Liver (tissue), 9 donors: ENCODE results near the gene B4GALNT3. TPM values are rescaled to one million over a fixed set of nuclear protein-coding genes. Genes with fewer than 3 reads are reported as not detected.

Source experiments
- DNase-seq: peaks from one replicate; pipeline ENCODE4 v3.0.0-alpha.2; 2017; ENCODE audit warnings: low spot score
- H3K27ac ChIP-seq, 2 donors: one replicate each; pipeline ENCODE4 v1.7.0; 2013; ENCODE audit warnings: inconsistent platforms in 2 of 2, low read length in 2 of 2, control low read depth in 1 of 2, low read depth in 1 of 2, mild to moderate bottlenecking in 1 of 2
- H3K27me3 ChIP-seq, 4 donors: one replicate each; pipeline versions ENCODE4 v1.6.1 to v1.7.0; 2013; ENCODE audit warnings: low read length in 3 of 4, inconsistent platforms in 1 of 4, mild to moderate bottlenecking in 1 of 4, moderate library complexity in 1 of 4; ENCODE audit not compliant: control insufficient read depth in 4 of 4, insufficient read depth in 4 of 4
- H3K36me3 ChIP-seq, 4 donors: one replicate each; pipeline versions ENCODE4 v1.6.1 to v1.7.0; 2013; ENCODE audit warnings: low read length in 3 of 4, mild to moderate bottlenecking in 3 of 4, low read depth in 1 of 4, moderate library complexity in 1 of 4; ENCODE audit not compliant: control insufficient read depth in 4 of 4, insufficient read depth in 3 of 4
- H3K4me1 ChIP-seq, 4 donors: one replicate each; pipeline versions ENCODE4 v1.6.1 to v1.7.0; 2013; ENCODE audit warnings: low read length in 3 of 4, mild to moderate bottlenecking in 3 of 4, moderate library complexity in 1 of 4; ENCODE audit not compliant: control insufficient read depth in 4 of 4, insufficient read depth in 4 of 4
- H3K4me3 ChIP-seq, 3 donors: one replicate each; pipeline versions ENCODE4 v1.6.1 to v1.7.0; 2013; ENCODE audit warnings: low read length in 3 of 3, control low read depth in 1 of 3, low read depth in 1 of 3, mild to moderate bottlenecking in 1 of 3
- H3K9ac ChIP-seq, 2 donors: one replicate each; pipeline ENCODE4 v1.7.0; 2013; ENCODE audit warnings: low read length in 2 of 2, mild to moderate bottlenecking in 2 of 2, moderate library complexity in 2 of 2, control low read depth in 1 of 2, low read depth in 1 of 2
- H3K9me3 ChIP-seq, 4 donors: one replicate each; pipeline versions ENCODE4 v1.6.1 to v1.7.0; 2013; ENCODE audit warnings: low read length in 3 of 4; ENCODE audit not compliant: control insufficient read depth in 4 of 4
- ATF3 ChIP-seq: IDR thresholded peaks from 2 replicates; pipeline ENCODE4 v1.6.1; 2016; ENCODE audit warnings: antibody characterized with exemption
- EGR1 ChIP-seq, 2 donors: IDR thresholded peaks; 2 replicates each; pipeline ENCODE4 v1.6.1; 2016 to 2018; ENCODE audit warnings: antibody characterized with exemption in 2 of 2, low read depth in 2 of 2
- FOXA1 ChIP-seq: IDR thresholded peaks from 2 replicates; pipeline ENCODE4 v1.6.1; 2016; ENCODE audit warnings: antibody characterized with exemption
- HNF4A ChIP-seq, 2 donors: conservative IDR thresholded peaks; 2 replicates each; pipeline ENCODE4 v1.6.1; 2016; ENCODE audit warnings: antibody characterized with exemption in 2 of 2, mild to moderate bottlenecking in 2 of 2
- JUND ChIP-seq, 2 donors: IDR thresholded peaks; 2 replicates each; pipeline ENCODE4 v1.6.1; 2016; ENCODE audit warnings: antibody characterized with exemption in 2 of 2
- MAX ChIP-seq: IDR thresholded peaks from 2 replicates; pipeline ENCODE4 v1.6.1; 2016; ENCODE audit warnings: antibody characterized with exemption
- NR2F2 ChIP-seq: IDR thresholded peaks from 2 replicates; pipeline ENCODE4 v1.6.1; 2016; ENCODE audit warnings: antibody characterized with exemption
- RAD21 ChIP-seq, 2 donors: IDR thresholded peaks; 2 replicates each; pipeline ENCODE4 v1.6.1; 2016; ENCODE audit warnings: antibody characterized with exemption in 2 of 2, mild to moderate bottlenecking in 2 of 2
- REST ChIP-seq: IDR thresholded peaks from 2 replicates; pipeline ENCODE4 v1.6.1; 2016; ENCODE audit warnings: antibody characterized with exemption, mild to moderate bottlenecking
- RXRA ChIP-seq, 2 donors: IDR thresholded peaks; 2 replicates each; pipeline ENCODE4 v1.6.1; 2017 to 2018; ENCODE audit warnings: antibody characterized with exemption in 2 of 2, mild to moderate bottlenecking in 1 of 2
- TAF1 ChIP-seq: conservative IDR thresholded peaks from 2 replicates; pipeline ENCODE4 v1.6.1; 2016; ENCODE audit warnings: antibody characterized with exemption, mild to moderate bottlenecking
- ZBTB33 ChIP-seq: IDR thresholded peaks from 2 replicates; pipeline ENCODE4 v1.6.1; 2016; ENCODE audit warnings: antibody characterized with exemption
- WGBS: extraction: QIAGEN DNeasy Blood & Tissue Kit; methylation state at CpG from one replicate; pipeline ENCODE4 v1.1.7; 2013; 5-methylcytosine and 5-hydroxymethylcytosine counted together
- polyA plus RNA-seq, 2 donors: library from polyadenylated mRNA; stranded (reverse) in 1 of 2; unstranded in 1 of 2; fragments of 200-250 nt in 1 of 2; fragments of >200 nt in 1 of 2; fragmentation: Nextera tagmentation in 1 of 2; extraction: Ambion mirVana in 1 of 2; gene quantifications; one replicate each; pipeline versions ENCODE4 v1.2.1 to v1.2.3, GENCODE V29; 2013 to 2015
- total RNA-seq, 2 donors: library from RNA; depleted of rRNA; stranded (reverse); fragments of >200 nt; gene quantifications; one replicate each; pipeline ENCODE4 v1.2.3, GENCODE V29; 2014
- donor health status: healthy.
- donor health status: healthy.
- donor health status: healthy.
- donor health status: healthy.
- donor health status: healthy.

The B4GALNT3 gene
- total and polyA plus RNA-seq, 4 donors = 0.09 to 0.25 (median 0.14) TPM; not detected in 1

GRCh38 chr12:527729-528128 is 68.0 kb downstream of the B4GALNT3 start:
- no peak for DNase-seq
- no peak for TF ChIP-seq EGR1 (IDR thresholded peaks at IDR 0.05; ENCODE audit: low read depth in 2 of 2)
- TF ChIP-seq HNF4A (conservative IDR thresholded peaks at IDR 0.05) = no peak
- no peak for TF ChIP-seq RAD21 (IDR thresholded peaks at IDR 0.05)
- TF ChIP-seq NR2F2 = no peak
- no peak for TF ChIP-seq FOXA1
- TF ChIP-seq ATF3 = no peak
- 90% methylated on average over 4 of the region's 4 CpGs for WGBS
- Histone ChIP-seq H3K27ac (no peak overlapping the region), H3K4me3 (no peak overlapping the region), H3K4me1 (no peaks in the 10 kb centered on the region), H3K9me3 (peaks cover 0 to 2% (median under 1%) of the 10 kb centered on the region in 4 donors), H3K9ac (no peak overlapping the region), H3K36me3 (no peaks in the 10 kb centered on the region), H3K27me3 (no peaks in the 10 kb centered on the region)

GRCh38 chr12:530308-530707 is 70.6 kb downstream of the B4GALNT3 start:
- WGBS = 90% methylated on average over 6 of the region's 6 CpGs
- Histone ChIP-seq H3K9ac (no peak overlapping the region), H3K4me1 (no peaks in the 10 kb centered on the region), H3K27ac (no peak overlapping the region), H3K4me3 (no peak overlapping the region), H3K9me3 (peaks cover 0 to 2% (median under 1%) of the 10 kb centered on the region in 4 donors), H3K27me3 (no peaks in the 10 kb centered on the region), H3K36me3 (no peaks in the 10 kb centered on the region)
- no peak for DNase-seq
- TF ChIP-seq FOXA1 (no peak), TAF1 (no peak), ZBTB33 (no peak), RXRA (IDR thresholded peaks at IDR 0.05) (no peak), NR2F2 (no peak), ATF3 (no peak), JUND (IDR thresholded peaks at IDR 0.05) (no peak), MAX (no peak), EGR1 (IDR thresholded peaks at IDR 0.05; ENCODE audit: low read depth in 2 of 2) (no peak), REST (no peak)
